ENCODE results near the gene LRP1B.

Gene LRP1B

DNA sequence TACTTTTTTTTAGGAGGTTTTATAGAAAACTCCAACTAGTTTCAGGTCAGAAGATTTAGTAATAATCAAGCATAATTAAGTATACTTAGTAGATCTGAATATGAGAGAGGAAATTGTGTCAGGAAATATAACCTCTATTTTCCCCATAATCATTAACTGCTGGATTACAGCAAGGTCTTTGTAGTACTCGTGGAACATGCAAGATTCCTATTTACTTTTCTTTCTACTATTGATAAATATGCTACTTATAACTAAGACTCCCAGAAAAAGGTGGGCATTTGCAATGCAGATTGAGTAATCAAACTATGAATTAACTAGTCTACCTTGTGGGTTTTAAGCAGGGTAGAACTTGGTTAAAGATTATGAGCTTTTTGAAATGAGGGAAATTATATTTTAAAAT is 570.1 kb downstream of the LRP1B start:
- peak overlapping the region; percentile 53; the same call in 1 of the 2 replicates for H3K27ac ChIP-seq
- TF ChIP-seq, protein P1, sequence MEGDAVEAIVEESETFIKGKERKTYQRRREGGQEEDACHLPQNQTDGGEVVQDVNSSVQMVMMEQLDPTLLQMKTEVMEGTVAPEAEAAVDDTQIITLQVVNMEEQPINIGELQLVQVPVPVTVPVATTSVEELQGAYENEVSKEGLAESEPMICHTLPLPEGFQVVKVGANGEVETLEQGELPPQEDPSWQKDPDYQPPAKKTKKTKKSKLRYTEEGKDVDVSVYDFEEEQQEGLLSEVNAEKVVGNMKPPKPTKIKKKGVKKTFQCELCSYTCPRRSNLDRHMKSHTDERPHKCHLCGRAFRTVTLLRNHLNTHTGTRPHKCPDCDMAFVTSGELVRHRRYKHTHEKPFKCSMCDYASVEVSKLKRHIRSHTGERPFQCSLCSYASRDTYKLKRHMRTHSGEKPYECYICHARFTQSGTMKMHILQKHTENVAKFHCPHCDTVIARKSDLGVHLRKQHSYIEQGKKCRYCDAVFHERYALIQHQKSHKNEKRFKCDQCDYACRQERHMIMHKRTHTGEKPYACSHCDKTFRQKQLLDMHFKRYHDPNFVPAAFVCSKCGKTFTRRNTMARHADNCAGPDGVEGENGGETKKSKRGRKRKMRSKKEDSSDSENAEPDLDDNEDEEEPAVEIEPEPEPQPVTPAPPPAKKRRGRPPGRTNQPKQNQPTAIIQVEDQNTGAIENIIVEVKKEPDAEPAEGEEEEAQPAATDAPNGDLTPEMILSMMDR (conservative IDR thresholded peaks at IDR 0.05), result no peak

DNA sequence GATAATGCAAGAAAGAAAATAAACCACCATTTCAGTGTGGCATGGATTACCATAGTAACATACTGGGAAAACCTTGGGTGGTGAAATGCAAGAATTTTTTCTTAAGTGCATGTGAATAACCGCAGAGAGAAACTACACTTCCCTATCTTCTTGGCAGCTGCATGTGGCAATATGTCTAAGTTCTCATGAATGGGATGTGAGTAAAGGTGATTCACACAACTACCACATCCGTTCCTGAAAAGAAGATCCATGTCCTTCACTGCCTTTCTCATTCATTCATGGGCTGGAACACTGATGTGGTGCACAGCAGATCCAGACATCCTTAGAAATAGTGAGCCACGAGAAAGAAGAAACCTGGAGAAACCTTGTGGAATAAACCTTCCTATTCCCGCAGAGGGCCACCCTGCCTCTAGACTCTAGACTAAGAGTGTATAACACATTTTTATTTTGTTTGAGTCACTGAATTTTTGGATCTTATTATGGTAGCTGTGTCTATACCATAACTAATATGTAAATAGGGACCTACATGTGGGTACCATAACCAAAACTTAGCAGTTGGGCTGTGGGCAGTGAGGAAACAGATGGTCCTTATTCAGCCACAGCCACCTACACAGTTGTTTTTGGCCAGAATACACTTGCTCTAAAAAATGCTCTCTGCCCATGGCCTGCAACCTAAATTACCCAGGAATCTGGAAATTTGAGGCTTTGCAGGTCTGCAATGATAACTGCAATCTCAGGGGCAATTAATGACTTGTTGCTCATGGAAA is 573.3 kb downstream of the LRP1B start:
- TF ChIP-seq, protein P1 (conservative IDR thresholded peaks at IDR 0.05), result no peak

DNA sequence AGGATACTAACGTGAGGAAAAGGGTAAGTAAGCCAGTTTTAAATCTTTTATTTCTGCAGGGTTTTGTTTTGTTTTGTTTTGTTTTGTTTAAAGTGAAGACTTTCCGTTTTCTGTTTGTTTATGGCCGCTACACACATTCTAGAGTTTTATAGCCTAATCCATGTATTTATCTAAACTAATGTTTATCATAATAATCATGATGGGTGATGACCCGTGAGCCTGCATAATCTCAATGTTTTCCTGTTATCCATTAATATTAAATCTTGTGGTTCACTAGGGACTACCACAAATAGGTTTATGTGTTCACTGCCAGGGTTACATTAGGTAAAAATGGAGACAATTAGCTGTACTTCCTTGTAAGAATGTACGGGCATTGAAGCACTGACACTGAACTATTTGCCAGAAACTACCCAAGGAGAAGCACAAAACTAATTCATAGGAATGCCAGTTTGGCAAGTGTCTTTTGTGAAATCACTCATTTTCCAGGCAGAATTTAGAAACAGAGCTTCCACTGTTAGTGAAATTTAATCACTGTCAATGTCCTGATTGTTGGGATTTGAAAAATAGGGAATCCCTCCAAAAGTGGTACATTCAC is 574.8 kb downstream of the LRP1B start:
- TF ChIP-seq, protein P1 (conservative IDR thresholded peaks at IDR 0.05), result no peak
- H3K27ac ChIP-seq, result peak overlapping the region; percentile 70

More for the DNA sequence above, 573.3 kb downstream of the LRP1B start:
- H3K27ac ChIP-seq, result peak overlapping the region; percentile 70; the same call in 1 of the 2 replicates

DNA sequence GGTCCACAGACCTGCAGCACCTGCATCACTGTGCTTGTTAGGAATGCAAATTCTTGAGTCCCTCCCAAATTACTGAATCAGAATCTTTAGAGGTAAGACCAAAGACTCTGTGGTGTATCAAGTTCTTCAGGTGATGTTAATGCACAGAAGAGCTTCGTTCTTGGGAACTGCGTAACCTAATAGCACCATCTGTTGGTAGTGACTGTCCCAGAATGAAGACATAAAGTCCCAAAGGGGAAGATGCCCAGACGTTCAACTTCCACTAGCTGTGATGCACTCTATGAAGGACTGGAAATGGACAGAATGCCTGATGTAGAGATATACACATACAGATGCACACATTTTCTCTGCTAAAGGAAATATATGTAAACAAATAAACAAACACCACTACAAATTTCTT is 576.0 kb downstream of the LRP1B start:
- peak overlapping the region; percentile 70 for H3K27ac ChIP-seq
- TF ChIP-seq, protein P1 (conservative IDR thresholded peaks at IDR 0.05), result peak; percentile 88

DNA sequence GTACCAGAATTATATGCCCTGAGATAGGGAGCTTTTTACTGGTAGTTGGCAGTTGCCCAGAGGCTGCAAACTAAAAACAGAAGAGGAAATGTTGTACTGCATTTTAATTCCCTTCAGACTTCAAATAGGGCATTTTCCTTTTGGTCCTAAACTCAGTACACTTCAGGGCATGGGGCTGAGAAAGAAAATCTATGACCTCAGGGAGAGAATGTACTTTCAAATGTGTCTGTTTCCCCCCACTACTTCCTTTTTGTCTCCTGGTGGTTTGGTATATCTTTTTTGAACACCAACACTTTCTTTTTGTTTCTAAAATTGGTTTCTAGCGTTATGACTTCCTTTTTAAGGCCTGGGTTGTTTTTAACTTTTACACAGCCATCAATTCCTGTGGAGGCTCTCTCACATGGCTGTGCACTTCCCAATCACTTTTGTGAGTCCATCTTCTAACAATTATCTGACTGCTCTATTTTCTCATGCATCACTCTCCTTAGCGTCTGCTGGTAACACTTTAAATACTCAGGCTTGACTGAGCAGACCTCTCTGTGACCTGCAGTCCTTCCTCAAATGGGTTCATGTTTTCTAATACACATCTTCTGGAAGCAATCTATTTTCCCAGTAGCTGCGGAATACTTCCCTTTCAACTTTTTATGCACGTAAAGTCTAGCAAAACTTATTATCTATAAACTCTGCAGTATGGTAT is 596.0 kb downstream of the LRP1B start:
- H3K27ac ChIP-seq, result 0 out of 2 replicates have a peak overlapping the region, but pooled peaks have one; percentile 13
- TF ChIP-seq, protein P1 (conservative IDR thresholded peaks at IDR 0.05), result no peak

DNA sequence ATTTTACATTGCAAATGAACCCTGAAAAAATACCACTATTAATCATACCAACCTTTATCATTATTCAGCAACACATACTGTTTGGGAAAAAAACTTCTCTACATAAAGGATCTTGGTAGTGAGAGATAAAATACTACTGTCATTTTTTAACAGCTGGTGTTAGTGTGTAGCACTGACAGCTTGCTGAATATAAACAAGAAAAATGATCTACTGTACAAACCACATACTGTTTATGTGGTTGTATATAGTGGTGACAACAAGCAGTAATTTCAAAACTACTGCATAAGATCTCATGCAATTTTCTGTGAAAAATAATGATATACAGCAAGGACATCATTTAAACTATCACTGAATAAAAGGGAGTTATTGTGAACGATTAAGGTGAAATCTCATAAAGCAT is 601.2 kb downstream of the LRP1B start:
- TF ChIP-seq, protein P1 (conservative IDR thresholded peaks at IDR 0.05), result no peak

DNA sequence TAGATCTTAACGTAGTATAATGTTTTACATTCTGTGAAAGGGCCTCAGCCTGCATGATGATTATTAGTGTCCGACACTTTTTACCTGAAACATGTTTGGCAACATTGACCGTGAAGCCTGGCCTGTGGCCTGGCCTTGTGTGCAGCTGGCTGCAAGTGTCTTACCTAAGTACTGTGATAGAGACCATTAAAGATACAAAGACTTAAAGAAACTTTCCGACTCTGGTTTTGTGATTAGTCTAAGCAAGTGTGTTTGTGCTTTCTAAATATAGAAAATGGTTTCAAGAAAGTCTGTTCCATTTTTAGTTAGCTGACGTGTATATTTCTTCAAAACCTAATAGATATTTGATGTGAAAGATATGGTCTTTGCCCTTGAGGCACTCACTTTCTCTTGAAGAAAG is 601.8 kb downstream of the LRP1B start:
- TF ChIP-seq, protein P1 (conservative IDR thresholded peaks at IDR 0.05), result no peak
- peak overlapping the region; percentile 71 for H3K27ac ChIP-seq

More for the DNA sequence above, 601.2 kb downstream of the LRP1B start:
- H3K27ac ChIP-seq, result peak overlapping the region; percentile 71
